Right ventricle myocardium inferior (tissue), 1 donor: ENCODE data around the gene SMOC2. TPM values are rescaled to one million over a fixed set of nuclear protein-coding genes. Genes with fewer than 3 reads are reported as not detected.

Experiments
- ATAC-seq: fragments of 200-7000 bp; cut with Tn5 transposase; one replicate; pipeline ENCODE4 v1.9.1; 2020; ENCODE audit warnings: mild to moderate bottlenecking, moderate library complexity
- DNase-seq: peaks from one replicate; pipeline ENCODE4 v3.0.0; 2021; ENCODE audit errors: missing footprints
- intact Hi-C: fragments of 100-400 bp; cut with DNase I; formaldehyde crosslinking; loops from one replicate; pipeline ENCODE4 v1.11.0; 2022
- total RNA-seq: library from RNA; stranded (reverse); fragmentation: NEBNext Ultra II Directional; extraction: Animal tissue kit (Norgen Biotek cat#: 25700); gene quantifications from one replicate; pipeline ENCODE4 v1.2.1, GENCODE V29; 2021
- donor health status: DM: no; HTN: yes; CAD: no; lungs with severe emphysema.

The SMOC2 gene
- total RNA-seq, 1 donor from 2014 or later = 16.4 TPM

DNA sequence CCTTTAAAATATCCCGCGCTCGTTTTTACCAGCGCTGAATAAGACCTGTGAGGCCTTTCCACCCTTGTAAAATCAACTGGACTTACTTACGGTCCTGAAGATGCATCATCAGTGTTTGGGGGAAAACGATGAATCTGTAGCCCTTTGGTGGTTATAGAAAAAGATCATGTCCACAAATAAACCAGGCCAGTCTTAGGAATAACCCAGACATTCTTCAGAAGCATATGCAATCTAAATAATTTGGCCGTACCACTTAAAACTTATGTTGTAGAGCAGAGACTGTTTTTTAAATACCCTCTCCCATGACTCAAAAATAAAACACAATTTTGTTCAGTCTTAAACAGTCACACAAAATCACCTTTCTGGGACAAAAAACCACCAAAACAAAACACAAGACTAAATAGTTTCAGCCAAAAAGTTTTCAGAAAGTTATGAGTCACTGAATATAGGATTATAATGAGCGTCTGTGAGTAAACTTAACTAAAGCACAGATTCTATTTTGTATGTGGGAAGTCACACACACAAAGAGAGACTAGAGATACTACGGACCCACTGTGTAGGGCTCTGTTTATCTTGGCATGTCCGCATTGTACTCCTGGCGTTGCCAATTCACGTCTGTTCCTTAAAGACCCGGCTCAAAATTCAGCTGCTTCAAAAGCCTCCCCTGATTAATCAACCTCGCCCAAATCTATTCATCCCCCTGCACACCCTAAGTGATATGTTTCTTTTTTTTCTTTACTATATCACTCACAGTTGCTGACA lies 26.5 kb upstream of the SMOC2 start:
- no peak for ATAC-seq
- no peak for DNase-seq
- intact Hi-C loops = no loop called here

DNA sequence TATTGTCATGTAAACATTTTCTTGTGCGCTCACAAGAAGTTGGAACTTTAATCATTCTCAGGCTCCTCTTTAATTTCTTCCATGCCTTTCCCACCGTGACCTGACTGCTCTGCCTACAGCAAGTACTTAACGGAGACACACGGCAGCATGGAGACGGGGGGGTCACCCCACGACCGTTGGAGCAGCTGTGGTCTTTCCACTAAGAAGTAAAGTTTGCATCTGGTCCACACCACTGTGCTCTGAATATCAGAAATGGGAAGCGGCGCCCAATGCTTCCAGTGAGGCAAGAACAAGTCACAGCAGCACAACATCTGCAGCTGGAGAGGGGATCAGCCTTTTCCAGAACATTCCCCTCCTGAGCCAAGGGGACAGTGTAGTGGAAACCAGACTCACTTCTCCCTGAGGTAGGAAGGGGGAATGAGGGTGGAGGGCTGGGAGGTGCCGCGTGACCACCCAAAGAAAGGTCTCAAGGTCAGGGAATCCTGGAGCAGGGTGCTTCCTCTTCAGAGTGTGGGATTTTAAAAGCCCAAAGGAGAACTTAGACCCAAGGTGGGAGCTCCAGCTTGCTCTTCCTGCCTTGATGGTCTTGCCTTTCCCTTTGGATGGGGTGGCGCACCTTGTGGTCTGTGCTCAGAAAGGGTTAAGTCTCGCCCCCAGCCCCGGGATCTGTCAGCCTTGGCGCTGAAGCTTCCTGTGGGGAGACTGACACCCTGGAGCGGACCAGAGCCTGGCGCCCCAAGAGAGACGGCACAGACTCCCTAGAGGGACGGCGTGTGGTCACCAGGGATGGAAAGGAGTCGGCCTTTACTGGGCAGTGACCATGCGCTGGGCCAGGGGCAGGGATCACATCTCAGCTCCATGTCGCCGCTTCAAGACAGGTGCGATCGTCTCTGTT lies 25.6 kb upstream of the SMOC2 start:
- ATAC-seq (peak; percentile 15), DNase-seq (no peak)
- intact Hi-C loops = no loop called here

DNA sequence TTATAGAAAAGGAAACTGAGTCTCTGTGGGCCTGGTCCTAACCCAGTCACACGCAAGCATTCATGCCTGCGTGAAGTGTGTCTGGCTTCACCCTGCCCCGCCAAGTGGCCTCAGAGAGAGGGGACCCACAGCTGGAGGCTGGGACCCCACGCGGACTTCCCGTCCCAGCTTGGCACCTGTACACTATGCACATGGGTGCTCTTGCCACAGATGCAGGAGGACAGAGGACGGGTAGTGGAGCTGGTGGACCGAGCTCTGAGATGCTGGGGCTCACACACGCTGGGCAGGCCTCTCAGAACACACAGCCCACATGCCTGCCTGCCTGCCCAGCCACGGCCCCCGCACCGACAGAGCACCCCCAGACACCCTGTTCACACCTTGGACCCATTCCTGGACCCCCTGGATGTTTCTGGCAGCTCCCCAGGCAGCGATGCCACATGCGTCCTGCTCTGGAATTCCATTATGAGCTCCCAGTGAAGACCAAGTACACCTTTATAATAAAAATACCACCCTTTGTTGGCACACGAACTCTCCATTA lies 24.9 kb upstream of the SMOC2 start:
- ATAC-seq = no peak
- intact Hi-C loops = no loop called here
- DNase-seq = no peak

DNA sequence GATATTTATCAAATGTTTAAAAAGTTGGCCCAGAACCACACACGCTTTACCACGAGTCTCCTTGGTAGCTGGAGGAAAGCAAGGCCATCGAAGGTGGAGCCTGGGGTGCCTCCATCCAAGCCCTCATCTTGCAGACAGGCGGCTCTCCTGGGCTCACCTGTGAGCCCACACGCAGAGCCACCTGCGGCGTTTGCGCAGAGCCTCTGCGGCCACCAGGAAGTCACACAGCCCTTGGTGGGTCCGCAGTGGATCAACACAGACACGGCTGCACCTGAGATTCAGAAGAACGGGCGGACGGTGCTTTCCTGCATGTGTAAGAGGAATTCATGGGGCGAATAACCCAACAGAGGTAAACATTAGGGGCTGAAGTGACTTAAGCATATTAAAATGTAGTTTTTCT lies 24.5 kb upstream of the SMOC2 start:
- ATAC-seq = no peak
- intact Hi-C loops = no loop called here
- DNase-seq = no peak

DNA sequence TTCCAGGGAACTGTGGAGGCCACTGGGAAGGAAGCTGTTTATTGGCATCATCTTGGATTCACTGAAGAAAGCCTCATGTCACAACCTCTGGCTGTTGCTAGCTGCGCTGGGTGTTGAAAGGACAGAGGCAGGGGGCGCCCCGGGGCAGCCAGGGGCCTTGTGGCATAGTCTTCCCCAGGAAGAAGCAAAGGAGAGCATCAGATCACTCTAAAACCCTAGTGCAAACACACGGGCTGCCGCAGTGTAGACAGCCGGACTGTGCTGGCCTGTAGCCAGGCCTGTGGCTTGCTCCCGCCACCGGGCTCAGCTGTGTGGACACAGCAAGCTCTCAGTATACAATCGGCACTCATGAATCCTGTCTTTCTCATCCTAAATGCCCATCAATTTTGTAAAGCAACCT lies 23.8 kb upstream of the SMOC2 start:
- intact Hi-C loops = no loop called here
- ATAC-seq (peak; percentile 9), DNase-seq (no peak)

DNA sequence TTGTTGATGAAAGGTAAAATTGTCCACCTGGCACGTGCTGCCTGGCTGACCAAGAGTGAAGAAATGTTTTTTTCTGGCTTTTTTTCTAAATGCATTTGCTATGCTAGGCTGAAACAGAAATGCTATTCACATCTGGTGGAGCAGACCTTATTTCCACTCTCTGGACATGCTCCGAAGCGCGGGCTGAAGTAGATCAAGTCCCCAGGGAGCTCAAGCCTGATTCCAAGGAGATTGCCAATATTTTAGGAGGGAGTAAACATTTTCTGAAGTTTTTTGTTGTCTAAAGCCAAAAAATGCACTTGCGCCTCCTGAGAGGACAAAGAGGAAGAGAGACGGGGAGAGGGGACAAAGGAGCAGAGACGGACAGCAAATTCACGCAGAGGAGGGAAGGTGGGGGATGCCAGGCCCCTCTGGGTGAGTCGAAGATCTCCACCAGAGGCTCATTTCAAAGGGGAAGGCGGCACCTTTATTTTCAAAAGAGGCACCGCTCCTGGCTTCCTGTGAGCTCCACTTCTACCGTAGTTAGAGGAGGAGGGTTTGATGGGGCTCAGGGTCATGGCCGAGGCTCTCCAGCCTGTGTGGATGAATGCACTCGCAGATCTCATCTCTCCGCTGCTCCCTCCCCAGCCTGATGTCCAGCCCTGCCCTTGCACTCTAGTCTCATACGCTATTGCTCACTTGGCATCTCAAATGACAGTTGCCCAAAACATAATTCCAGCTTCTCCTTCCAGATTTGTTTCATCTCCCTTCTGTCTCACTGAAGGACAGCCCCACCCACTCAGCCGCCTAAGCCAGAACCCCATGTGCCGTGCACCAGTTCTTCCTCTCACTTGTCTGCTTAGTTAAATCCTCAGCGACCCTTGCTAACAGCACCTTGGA lies 23.1 kb upstream of the SMOC2 start:
- ATAC-seq (peak; percentile 59), DNase-seq (no peak)
- intact Hi-C loops = no loop called here

DNA sequence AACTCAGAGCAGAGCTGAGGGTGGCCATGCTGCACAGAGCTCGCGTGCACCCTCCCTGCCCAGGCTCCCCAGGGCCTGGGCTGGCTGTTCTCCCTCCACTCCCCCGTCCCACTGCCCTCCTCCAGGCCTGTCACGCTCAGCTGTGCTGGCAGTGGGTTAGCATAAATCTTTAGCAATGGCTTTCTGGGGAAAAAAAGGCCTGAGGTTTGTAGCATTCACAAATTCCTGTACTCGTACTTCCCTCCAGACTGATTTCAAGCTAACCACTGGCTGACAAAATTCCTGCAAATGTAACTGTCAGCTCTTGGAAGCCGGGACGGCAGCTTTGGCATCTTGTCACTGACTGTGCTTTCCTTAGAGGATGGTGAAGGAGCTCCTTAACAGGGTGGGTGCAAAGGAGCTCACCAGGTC lies 22.3 kb upstream of the SMOC2 start:
- ATAC-seq = peak; percentile 38
- intact Hi-C loops = no loop called here
- DNase-seq = no peak

DNA sequence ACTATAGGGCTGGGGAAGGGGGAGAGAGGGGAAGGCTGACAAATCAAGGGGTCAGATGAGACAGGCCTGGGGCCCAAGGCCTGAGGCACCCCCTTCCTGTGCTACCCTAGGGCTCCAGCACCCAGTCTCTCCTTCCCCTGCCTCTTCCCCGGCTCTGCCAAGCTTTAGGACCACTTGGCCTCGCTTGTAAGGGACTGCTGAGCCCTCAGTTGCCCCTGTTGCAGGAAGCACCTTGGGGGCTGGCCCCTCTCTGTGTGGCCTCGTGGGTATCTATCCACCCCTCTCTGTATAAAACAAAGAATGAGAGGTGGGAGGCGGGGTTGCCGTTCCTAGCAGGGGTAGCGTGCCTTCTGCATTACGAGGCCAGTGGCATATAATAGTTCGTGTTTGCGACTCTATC lies 21.4 kb upstream of the SMOC2 start:
- ATAC-seq (no peak), DNase-seq (no peak)
- intact Hi-C loops = no loop called here

DNA sequence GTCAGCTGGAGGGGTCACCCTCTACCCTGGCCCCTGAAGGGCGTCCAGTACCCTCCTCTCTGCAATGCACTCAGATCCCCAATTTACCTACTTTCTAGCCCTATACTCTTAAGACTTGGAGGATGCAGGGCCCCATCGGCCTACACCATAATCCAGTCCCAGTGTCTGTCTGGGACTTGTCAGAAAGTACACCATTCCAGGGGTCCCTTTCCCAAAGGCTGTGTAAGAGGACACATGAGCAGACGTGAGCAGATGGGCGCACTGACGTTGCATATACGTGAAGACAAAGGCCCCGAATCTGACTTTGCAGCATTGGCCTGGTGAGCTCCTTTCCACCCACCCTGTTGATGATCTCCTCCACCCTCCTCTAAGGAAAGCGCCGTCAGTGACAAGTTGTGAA lies 20.9 kb upstream of the SMOC2 start:
- intact Hi-C loops = no loop called here
- DNase-seq = no peak

DNA sequence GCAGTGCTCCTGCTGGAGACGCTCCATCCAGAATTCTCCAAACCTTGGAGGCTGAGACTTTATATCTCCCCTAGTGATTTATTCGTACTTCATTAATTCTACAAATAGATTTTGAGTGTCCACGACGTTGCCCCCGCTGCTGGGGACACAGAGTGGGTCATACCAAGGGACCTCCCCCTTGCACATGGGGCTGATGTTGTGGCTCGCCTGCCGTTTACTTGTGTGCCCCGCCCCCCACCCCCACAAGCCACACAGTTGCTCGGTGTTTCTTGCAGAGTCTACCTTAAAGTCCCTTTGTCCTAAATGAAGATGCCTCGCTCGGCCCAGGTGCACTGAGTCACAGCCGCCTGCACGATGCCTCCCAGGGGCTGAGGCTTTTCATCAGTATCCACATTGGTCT lies 20.3 kb upstream of the SMOC2 start:
- ATAC-seq (no peak), DNase-seq (no peak)
- intact Hi-C loops = no loop called here

More for the DNA sequence above, 20.9 kb upstream of the SMOC2 start:
- ATAC-seq = no peak

DNA sequence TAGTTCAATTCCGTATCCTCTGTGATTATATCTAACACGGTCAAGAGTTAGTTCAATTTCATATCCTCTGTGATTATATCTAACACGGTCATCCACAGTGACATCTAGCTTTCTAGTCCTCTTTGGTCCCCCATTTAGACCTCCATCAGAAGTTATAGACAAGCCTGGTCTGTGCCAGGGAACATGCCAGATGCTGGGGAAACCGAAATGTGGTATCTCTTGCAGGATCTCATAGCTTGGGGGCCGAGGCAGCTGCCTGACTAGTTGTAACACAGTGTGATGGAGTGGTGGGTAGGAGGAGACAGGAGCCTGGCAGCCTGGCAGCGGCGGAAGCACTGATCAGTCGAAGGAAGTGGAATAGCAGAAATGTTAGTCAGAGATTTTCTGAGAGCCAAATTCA lies 13.8 kb upstream of the SMOC2 start:
- intact Hi-C loops = no loop called here
- DNase-seq = no peak
- ATAC-seq = no peak

DNA sequence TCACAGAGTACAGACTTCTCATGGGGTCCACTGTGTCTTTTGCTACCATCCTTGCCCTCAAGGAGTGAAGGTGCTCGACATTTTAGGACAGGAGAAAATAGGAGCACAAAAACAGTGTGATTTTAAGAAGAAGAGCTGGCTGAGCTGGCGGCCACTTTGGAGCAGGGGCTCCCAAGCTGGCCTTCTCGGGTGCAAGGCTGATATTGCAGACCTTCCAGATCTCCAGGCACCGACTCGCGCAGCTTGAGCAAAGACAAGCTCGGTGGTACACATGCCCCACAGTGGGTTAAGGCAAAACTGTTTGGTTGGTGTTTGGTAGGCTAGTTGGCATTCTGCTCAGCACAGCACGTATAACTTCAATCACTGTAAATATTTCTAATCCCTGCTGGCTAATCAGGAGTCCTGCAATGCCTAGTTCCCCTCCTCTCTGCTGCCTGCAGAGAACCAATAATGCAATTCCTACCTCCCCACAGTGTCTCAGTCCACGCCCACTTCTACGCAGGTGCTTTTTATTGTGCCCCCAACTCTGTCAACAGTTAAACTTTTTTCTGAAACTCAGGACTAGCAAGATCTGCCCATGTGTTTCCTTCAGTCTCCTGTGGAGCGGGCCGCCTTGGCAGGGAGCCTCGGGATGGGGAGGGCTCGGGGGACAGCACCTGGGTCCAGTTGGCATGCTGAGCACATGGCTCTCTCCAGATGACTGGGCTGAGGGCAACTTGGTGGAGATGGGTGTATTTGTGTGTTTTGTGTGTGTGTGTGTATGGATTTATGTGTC lies 12.7 kb upstream of the SMOC2 start:
- no peak for ATAC-seq
- intact Hi-C loops = no loop called here
- DNase-seq = no peak

DNA sequence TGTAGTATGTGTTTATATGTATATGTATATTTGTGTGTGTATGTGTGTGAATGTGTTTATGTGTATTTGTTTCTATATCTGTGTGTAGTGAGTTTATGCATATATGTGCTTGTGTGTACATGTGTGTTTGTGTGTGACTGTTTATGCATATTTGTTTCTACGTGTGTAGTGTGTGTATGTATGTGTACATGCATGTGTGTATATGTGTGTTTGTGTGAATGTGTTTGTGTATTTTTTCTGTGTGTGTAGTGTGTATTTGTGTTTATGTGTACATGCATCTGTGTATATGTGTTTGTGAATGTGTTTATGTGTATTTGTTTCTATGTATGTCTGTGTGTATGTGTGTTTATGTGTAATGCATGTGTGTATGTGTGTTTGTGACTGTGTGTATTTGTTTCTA lies 12.1 kb upstream of the SMOC2 start:
- no peak for ATAC-seq
- intact Hi-C loops = no loop called here
- DNase-seq = no peak

DNA sequence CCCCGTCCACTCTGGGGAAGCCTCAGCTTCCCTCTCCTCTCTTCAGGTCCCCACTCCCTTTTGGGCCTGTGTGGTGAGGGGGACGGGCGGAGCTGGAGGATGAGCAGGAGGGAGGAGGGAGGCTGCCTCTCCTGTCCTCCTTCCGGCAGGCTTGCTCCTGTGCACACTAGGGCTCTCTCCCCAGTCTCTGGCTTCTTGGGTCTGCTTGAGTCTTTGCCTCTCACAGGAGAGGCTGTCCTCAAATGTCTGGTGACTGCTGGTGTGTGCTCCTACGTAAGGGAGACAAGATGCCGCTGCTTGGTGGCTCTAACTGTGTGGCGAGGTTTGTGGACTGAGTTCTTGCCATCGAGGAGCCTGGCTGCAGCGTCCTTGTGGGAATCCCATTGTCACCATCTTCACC lies 8.8 kb upstream of the SMOC2 start:
- DNase-seq (no peak), ATAC-seq (no peak)
- intact Hi-C loops = no loop called here

DNA sequence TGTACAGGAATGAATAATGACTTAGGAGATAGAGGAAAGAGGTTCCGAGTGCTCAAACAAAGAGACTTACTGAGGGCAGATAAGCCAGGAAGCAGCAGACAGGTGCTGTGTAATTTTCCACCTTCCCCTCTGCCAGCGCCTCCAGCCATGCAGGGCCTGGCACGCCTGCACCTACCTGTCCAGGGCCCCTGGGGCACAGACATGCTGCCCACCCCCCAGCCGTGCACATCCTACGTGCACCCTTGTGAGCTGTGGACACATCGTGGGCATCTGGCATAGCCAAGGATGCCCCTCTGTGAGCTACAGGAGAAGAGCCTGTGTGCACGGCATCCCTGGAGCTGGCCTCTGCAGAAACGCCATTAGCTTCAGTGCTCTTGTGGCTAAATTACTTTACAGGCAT lies 7.1 kb upstream of the SMOC2 start:
- DNase-seq (no peak), ATAC-seq (no peak)
- intact Hi-C loops = no loop called here

DNA sequence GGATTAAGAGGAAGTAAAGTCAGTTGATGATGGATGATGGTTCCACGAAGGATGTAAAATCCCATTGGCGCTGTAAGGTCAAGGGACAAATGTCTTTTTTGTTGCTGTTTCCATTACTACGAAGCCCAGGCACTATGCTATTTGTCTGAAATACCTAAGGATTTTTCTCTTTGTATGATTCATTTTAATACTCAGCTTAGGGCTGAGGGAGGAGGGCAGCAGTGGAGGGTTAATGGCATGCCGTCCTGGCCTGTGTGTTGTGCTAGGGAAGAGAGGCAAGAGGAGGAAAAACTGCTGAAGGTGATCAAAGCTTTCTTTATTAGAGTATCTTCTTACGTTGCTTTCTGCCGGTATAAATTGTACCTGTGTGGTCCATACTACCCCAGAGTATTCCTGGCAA lies 6.5 kb upstream of the SMOC2 start:
- DNase-seq (no peak), ATAC-seq (no peak)
- intact Hi-C loops = no loop called here

DNA sequence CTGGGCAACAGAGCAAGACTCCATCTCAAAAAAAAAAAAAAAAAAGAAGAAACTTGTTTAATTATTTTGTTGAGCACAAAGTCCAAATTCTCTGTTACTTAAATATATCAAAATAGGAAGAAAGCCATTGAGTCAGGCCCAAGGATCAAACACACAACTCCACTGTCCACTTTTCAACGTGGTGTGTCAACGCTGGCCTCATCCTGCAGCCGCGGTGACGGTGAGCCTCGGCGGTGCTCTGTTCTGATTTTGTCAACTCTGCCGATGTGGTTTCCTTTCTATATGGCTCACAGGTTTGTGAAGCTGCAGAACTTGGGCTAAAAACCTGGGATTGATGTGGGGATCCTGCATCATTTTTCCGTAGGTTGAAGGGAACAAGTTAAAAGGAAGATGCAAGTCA lies 3.2 kb upstream of the SMOC2 start:
- ATAC-seq = no peak
- intact Hi-C loops = no loop called here
- no peak for DNase-seq

DNA sequence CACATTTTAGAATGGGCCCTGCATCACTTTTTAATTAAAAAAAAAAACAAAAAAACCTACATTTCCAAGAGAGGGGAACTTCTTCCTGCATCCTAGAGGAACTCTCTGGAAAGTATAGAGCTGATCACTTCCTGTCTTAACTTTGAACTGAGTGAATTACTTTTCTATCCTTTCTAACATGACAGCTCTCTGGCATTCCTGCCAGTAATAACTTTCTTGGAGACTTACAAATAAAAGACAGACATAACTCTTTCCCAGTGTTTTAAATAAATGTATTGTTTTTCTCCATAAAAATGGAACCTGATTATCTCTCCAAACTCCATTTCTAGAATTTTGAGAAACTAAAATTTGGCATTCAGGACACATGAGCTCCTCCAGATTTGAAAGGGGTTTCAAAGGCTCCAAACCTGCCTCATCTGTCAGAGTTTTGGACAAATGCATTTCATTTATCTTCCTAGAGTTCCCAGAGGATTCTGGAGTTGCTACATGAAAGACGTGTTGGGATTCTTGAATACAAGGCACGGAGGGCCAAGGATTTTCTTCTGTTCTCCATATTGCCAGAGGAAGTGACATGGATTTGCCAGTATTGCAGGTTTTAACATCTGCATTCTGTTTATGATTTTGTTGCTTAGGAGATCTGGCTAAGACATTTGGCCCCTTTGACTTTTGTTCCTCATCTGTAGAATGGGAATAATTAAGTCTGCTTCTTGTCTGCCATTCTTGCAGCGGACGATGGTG lies 2.0 kb upstream of the SMOC2 start:
- DNase-seq (no peak), ATAC-seq (no peak)
- intact Hi-C loops = no loop called here
